Measurements from ENCODE around the gene LRMDA. TPM values are rescaled to one million over a fixed set of nuclear protein-coding genes. Genes with fewer than 3 reads are reported as not detected.

LRMDA gene
- total and polyA plus RNA-seq, 7 donors = 2.8 to 22.2 (median 9.0) TPM

DNA sequence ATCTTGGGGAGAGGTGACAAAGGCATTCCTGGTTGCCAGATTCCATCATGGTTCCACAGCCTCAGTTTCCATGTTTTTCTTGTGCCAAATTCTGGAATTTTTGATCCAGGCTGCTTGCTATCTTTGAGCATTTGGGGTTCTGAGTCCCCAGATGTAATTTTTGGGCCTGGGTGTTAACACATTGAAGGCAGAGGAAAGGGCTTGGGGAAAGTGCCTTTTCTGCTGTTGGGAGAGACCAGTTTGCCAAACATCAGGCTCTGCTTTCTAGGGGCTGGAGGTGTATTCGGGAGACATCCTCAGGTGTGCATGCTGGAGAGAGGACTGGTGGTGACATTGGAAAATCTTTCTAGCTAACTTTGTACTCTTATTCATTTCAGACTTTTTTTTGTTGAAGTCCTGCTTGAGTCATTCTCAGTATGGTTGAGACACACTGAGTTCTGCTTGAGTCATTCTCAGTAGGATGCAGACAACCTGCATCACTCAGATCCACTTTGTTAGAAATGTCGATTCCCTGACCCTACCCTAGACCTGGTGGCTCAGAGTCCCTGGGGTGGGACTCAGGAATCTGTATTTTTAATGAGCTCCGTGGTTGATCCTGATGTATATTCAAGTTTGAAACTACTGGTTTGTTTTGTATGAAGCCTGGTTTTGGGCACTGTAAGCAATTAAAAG lies 101.0 kb downstream of the LRMDA start:
- Histone ChIP-seq H3K36me3 (no peaks in the 10 kb centered on the region), H3K4me3 (no peak overlapping the region), H3K27ac (no peak overlapping the region), H3K4me1 (peaks cover 0 to 24% (median 6%) of the 10 kb centered on the region in 4 donors), H3K27me3 (no peaks in the 10 kb centered on the region), H3K9me3 (no peaks in the 10 kb centered on the region)
- intact Hi-C loops (cut with DNase I) = no loop called here
- DNase-seq = no peak
- TF ChIP-seq POLR2AphosphoS5 (IDR thresholded peaks at IDR 0.05) (no peak), POLR2A (IDR thresholded peaks at IDR 0.05) (no peak), EP300 (IDR thresholded peaks at IDR 0.05) (no peak)
- TF ChIP-seq, protein P1, sequence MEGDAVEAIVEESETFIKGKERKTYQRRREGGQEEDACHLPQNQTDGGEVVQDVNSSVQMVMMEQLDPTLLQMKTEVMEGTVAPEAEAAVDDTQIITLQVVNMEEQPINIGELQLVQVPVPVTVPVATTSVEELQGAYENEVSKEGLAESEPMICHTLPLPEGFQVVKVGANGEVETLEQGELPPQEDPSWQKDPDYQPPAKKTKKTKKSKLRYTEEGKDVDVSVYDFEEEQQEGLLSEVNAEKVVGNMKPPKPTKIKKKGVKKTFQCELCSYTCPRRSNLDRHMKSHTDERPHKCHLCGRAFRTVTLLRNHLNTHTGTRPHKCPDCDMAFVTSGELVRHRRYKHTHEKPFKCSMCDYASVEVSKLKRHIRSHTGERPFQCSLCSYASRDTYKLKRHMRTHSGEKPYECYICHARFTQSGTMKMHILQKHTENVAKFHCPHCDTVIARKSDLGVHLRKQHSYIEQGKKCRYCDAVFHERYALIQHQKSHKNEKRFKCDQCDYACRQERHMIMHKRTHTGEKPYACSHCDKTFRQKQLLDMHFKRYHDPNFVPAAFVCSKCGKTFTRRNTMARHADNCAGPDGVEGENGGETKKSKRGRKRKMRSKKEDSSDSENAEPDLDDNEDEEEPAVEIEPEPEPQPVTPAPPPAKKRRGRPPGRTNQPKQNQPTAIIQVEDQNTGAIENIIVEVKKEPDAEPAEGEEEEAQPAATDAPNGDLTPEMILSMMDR (IDR thresholded peaks at IDR 0.05) = no peak
- 84 to 89% methylated on average over 3 of the region's 3 CpGs for WGBS, 2 donors

DNA sequence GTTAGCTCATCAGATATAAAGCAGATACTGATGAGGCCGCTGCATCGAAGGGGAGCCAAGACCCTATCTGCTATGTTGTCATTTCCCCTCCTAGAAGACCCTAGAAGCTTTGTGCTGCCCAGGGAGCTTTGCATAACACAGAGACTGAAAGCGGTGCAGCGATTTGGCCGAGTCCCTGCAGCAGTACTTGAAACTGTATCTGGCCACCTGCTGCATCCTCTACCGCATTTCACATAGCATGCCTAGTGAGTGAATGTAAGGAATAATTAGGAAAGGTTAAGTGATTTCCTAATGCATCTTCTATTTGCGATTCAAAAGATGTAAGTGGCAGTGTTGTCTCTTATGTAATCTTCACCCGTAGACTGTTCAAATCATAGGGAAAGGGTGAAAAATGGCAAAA lies 106.7 kb downstream of the LRMDA start:
- 90 to 94% methylated on average over 8 of the region's 8 CpGs for WGBS, 2 donors
- intact Hi-C loops (cut with DNase I) = no loop called here

DNA sequence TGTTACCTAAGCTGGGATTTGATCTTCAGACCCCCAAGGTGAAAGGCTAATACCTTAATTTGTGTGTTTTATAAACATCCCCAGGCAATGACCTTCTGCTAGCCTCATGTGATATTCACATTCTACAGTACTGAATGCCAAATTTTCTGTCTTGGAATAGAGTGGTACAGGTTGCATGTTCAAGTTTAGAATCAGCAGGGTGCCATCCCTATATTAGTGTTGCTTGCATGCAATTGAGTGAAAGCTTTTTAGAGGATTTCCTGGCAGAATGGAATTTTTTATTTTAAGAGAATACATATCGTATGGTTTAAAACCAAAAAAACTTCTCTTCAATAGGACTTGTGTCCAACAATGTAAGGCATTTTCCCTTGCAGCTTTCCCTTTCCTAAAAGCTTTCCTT lies 107.3 kb downstream of the LRMDA start:
- intact Hi-C loops (cut with DNase I) = no loop called here
- TF ChIP-seq POLR2A (IDR thresholded peaks at IDR 0.05) (no peak), EP300 (IDR thresholded peaks at IDR 0.05) (no peak), POLR2AphosphoS5 (IDR thresholded peaks at IDR 0.05) (no peak)
- TF ChIP-seq, protein P1 (IDR thresholded peaks at IDR 0.05) = no peak
- no peaks in the 10 kb centered on the region for H3K9me3 ChIP-seq
- H3K36me3 ChIP-seq = no peaks in the 10 kb centered on the region
- H3K27ac ChIP-seq = no peak overlapping the region
- no peak for DNase-seq
- H3K4me3 ChIP-seq = no peak overlapping the region
- H3K27me3 ChIP-seq = no peaks in the 10 kb centered on the region
- 90 to 97% methylated on average over 1 of the region's 1 CpG for WGBS, 2 donors
- peaks cover 0 to 27% (median 19%) of the 10 kb centered on the region in 4 donors for H3K4me1 ChIP-seq

More for the DNA sequence above, 106.7 kb downstream of the LRMDA start:
- Histone ChIP-seq H3K4me3 (no peak overlapping the region), H3K27ac (no peak overlapping the region), H3K9me3 (no peaks in the 10 kb centered on the region), H3K36me3 (no peaks in the 10 kb centered on the region), H3K4me1 (peaks cover 0 to 27% (median 13%) of the 10 kb centered on the region in 4 donors), H3K27me3 (no peaks in the 10 kb centered on the region)
- DNase-seq = no peak
- TF ChIP-seq EP300 (IDR thresholded peaks at IDR 0.05) (no peak), POLR2AphosphoS5 (IDR thresholded peaks at IDR 0.05) (no peak), POLR2A (IDR thresholded peaks at IDR 0.05) (no peak)

DNA sequence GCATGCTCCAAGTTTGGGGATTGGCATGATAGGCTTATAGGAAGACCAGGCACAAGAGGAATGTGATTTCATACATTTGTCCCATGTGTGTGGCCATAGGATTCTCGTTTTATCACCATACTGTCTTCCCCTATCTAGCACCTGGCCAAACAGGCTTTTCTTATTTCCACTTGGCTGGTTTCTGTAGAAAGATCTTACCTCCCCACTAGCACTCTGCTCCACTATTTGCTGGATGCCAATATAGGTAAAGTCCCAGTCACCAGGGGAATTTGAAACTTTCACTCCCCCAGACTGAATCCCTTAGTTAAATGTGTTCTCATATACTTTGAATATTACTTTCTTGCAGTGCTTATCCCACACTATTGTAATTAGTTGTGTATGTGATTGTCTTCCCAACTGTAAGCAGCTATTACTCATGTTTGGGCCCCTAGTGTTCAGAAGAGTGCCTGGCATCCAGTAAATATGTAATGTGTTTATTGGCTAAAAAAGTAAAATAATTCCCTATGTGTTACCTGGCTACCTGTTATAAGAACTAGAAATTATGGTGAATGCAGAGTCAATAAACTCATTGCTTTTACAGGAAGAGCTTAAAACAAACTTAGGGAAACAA lies 109.0 kb downstream of the LRMDA start:
- intact Hi-C loops (cut with DNase I) = no loop called here
- H3K9me3 ChIP-seq = no peaks in the 10 kb centered on the region
- TF ChIP-seq POLR2AphosphoS5 (IDR thresholded peaks at IDR 0.05) (no peak), POLR2A (IDR thresholded peaks at IDR 0.05) (no peak), EP300 (IDR thresholded peaks at IDR 0.05) (no peak)
- TF ChIP-seq, protein P1 (IDR thresholded peaks at IDR 0.05) = no peak
- 71 to 80% methylated on average over 1 of the region's 1 CpG for WGBS, 2 donors
- peaks cover 0 to 38% (median 24%) of the 10 kb centered on the region in 4 donors for H3K4me1 ChIP-seq
- no peaks in the 10 kb centered on the region for H3K27me3 ChIP-seq
- H3K27ac ChIP-seq = no peak overlapping the region
- DNase-seq = no peak
- H3K4me3 ChIP-seq = no peak overlapping the region
- H3K36me3 ChIP-seq = no peaks in the 10 kb centered on the region

DNA sequence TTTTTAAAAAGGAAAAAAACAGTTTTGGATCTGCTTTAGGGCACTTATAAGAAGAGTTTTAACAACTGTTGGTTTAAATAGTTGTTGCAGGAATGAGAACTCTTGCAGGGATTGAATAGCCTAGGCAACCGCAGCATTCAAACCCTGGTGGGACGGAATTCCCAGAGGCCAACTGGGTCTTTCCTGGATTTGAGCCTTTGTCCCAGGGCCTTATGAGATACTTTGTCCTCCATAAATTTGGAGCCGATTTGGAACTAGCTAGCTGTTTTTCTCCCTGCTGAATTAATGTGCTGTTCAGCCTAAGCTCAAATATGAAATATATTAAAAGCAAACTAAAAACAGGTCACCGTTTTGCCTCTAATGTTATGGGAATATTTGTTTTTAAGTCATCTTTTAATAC lies 109.6 kb downstream of the LRMDA start:
- Histone ChIP-seq H3K27me3 (no peaks in the 10 kb centered on the region), H3K9me3 (no peaks in the 10 kb centered on the region), H3K27ac (no peak overlapping the region), H3K4me3 (no peak overlapping the region), H3K4me1 (peaks cover 0 to 40% (median 24%) of the 10 kb centered on the region in 4 donors), H3K36me3 (no peaks in the 10 kb centered on the region)
- intact Hi-C loops (cut with DNase I) = no loop called here
- TF ChIP-seq POLR2A (IDR thresholded peaks at IDR 0.05) = no peak
- TF ChIP-seq POLR2AphosphoS5 (IDR thresholded peaks at IDR 0.05) = no peak
- TF ChIP-seq, protein P1 (IDR thresholded peaks at IDR 0.05) = no peak
- TF ChIP-seq EP300 (IDR thresholded peaks at IDR 0.05) = no peak
- no peak for DNase-seq
- WGBS, 2 donors = 78 to 82% methylated on average over 4 of the region's 4 CpGs

Measured in sigmoid colon (tissue), 7 donors.